ENCODE measurements around the gene PITPNM3. TPM values are rescaled to one million over a fixed set of nuclear protein-coding genes. Genes with fewer than 3 reads are reported as not detected.

Gene PITPNM3
- total RNA-seq, 1 donor from 2014 or later: 15.6 TPM

DNA sequence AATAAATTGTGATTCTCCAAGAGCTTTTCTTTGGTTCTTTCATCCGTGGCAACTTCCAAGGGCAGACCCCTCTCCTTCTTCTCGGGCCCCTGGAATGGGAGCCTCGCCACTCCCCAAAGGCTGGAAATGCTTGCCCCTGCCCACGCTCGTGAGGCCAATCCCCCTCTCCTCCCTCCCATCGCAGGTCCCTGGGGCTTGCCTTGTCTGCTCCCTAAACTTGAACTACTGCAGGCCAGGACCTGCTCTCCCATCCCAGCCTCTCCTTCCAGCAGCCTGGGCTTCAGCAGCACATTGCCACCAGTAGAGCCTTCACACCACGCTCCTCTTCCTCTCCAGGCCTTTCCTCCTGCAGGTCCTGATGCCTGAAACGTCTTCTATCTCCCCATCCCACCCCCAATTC, 11.1 kb downstream of the PITPNM3 start:
- Histone ChIP-seq H3K27me3 (no peaks in the 10 kb centered on the region), H3K4me1 (peaks cover 11% of the 10 kb centered on the region), H3K9me3 (no peaks in the 10 kb centered on the region), H3K27ac (no peak overlapping the region), H3K4me3 (no peak overlapping the region), H3K36me3 (no peaks in the 10 kb centered on the region)
- DNase-seq: no peak
- TF ChIP-seq, protein P1, sequence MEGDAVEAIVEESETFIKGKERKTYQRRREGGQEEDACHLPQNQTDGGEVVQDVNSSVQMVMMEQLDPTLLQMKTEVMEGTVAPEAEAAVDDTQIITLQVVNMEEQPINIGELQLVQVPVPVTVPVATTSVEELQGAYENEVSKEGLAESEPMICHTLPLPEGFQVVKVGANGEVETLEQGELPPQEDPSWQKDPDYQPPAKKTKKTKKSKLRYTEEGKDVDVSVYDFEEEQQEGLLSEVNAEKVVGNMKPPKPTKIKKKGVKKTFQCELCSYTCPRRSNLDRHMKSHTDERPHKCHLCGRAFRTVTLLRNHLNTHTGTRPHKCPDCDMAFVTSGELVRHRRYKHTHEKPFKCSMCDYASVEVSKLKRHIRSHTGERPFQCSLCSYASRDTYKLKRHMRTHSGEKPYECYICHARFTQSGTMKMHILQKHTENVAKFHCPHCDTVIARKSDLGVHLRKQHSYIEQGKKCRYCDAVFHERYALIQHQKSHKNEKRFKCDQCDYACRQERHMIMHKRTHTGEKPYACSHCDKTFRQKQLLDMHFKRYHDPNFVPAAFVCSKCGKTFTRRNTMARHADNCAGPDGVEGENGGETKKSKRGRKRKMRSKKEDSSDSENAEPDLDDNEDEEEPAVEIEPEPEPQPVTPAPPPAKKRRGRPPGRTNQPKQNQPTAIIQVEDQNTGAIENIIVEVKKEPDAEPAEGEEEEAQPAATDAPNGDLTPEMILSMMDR (IDR thresholded peaks at IDR 0.05): no peak
- ATAC-seq: no peak
- intact Hi-C loops (cut with DNase I): no loop called here

DNA sequence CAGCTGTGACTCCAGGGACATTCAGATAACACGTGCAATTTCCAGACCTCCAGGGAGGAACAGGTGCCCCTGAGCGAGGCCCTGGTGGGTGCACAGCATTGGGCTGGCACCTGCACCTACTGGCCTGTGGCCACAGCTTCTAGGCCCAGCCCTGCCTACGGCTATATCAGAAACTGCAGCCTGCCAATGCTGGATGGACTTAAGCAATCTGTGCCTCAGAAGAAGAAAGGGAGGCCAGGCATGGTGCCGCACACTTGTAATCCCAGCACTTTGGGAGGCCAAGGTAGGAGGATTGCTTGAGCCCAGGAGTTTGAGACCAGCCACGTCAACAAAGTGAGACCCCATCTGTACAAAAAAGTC, 12.4 kb downstream of the PITPNM3 start:
- DNase-seq: no peak
- peaks cover 10% of the 10 kb centered on the region for H3K4me1 ChIP-seq
- no peaks in the 10 kb centered on the region for H3K9me3 ChIP-seq
- ATAC-seq: no peak
- intact Hi-C loops (cut with DNase I): no loop called here
- H3K4me3 ChIP-seq: no peak overlapping the region
- no peaks in the 10 kb centered on the region for H3K27me3 ChIP-seq
- TF ChIP-seq, protein P1 (IDR thresholded peaks at IDR 0.05): no peak
- no peak overlapping the region for H3K27ac ChIP-seq
- H3K36me3 ChIP-seq: no peaks in the 10 kb centered on the region

DNA sequence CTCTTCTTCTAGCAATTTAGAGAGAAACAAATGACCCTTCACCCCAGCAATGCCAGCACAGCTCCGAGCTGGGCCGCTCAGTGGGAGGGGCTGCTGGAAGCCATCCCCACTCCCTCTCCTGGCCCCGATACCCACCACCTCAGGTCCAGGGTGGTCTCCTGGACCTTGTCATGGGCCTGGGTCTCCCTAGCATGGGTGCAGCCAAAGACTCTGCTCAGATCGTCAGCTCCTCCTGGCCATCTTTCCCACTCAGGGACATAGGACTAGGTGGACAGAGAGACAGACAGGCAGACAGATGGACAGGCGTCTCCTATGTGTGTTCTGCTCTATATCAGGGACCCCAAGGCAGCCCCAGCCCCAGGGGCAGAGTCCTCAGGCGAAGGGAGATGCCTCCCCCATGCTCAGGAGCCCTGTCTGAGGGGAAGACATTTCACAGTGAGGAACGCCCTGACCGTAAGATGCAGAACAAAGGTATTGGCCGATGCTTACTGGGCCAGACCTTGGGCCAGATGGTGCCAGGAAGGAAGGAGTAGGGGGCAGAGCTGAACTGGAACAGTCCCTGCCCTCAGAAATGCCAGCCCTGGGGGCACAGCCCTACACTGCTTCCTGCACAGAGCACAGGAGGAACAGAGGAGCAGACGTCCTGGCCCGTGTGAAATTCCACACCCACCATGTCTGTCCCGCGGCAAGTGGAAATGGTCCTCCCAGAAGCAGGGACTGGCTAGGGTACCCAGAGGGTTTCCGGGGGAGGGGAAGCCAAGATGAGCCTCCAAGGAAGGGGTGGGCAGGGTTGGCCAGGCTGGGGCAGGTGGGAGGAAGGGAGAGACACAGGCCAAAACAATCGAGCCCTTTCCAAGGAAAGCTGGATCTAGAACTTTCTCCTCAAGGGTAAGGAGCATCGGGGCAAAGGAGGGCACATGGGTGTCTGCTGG, 13.0 kb downstream of the PITPNM3 start:
- no peak for DNase-seq
- TF ChIP-seq, protein P1 (IDR thresholded peaks at IDR 0.05): no peak
- Histone ChIP-seq H3K4me3 (no peak overlapping the region), H3K4me1 (peaks cover 3% of the 10 kb centered on the region), H3K36me3 (no peaks in the 10 kb centered on the region), H3K9me3 (no peaks in the 10 kb centered on the region), H3K27ac (no peak overlapping the region), H3K27me3 (no peaks in the 10 kb centered on the region)
- no peak for ATAC-seq
- intact Hi-C loops (cut with DNase I): no loop called here

DNA sequence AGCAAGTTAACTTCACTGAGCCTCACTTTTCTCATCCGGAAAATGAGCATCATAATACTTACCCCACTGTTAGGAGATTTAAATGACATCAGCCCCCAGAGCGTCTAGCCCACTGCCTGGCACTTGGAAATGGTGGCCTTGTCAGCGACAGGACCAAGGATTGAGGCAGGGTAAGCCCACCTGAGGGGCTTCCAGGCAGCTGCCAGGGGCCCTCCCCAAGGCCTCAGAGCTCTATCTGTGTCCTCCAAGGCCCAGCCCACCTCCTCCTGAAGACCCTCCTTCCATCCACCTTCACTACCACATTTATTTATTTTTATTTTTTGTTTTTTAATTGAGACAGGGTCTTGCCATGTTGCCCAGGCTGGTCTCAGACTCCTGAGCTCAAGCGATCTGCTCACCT, 13.8 kb downstream of the PITPNM3 start:
- Histone ChIP-seq H3K4me1 (no peaks in the 10 kb centered on the region), H3K27me3 (no peaks in the 10 kb centered on the region), H3K9me3 (no peaks in the 10 kb centered on the region), H3K36me3 (no peaks in the 10 kb centered on the region), H3K27ac (no peak overlapping the region), H3K4me3 (no peak overlapping the region)
- ATAC-seq: no peak
- TF ChIP-seq, protein P1 (IDR thresholded peaks at IDR 0.05): no peak
- intact Hi-C loops (cut with DNase I): no loop called here
- DNase-seq: no peak

DNA sequence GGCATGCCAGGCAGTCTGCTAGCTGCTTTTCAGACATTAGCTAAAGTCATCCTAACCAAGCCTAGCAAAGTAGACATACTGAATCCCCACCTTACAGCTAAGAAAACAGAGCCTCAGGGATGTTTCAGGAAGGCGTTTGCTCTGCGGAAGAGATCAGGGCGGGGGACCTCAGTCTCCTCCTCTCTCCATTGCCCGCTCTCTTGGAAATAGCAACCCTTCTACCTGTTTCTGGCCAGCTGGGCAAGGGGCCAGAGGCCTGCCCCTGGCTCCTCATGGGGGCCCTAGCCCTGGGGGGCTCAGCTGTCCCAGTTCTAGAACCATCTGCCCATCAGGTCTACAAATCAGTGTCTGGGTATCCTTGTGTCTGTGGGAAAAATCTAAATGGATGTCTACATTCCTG, 14.5 kb downstream of the PITPNM3 start:
- H3K4me1 ChIP-seq: no peaks in the 10 kb centered on the region
- DNase-seq: no peak
- intact Hi-C loops (cut with DNase I): no loop called here
- no peaks in the 10 kb centered on the region for H3K9me3 ChIP-seq
- no peaks in the 10 kb centered on the region for H3K36me3 ChIP-seq
- H3K27me3 ChIP-seq: no peaks in the 10 kb centered on the region
- no peak overlapping the region for H3K27ac ChIP-seq
- H3K4me3 ChIP-seq: no peak overlapping the region
- ATAC-seq: no peak
- TF ChIP-seq, protein P1 (IDR thresholded peaks at IDR 0.05): no peak

All from upper lobe of right lung (tissue), 1 donor.